Measurements from ENCODE around the gene PIAS1. TPM values are rescaled to one million over a fixed set of nuclear protein-coding genes. Genes with fewer than 3 reads are reported as not detected.
A peak's percentile ranks its signal among the peaks of the same experiment; 100 is the strongest.

PIAS1 gene
- total RNA-seq, 1 donor from 2014 or later, result 29.4 TPM

GRCh38 chr15:68059630-68060029 lies 5.5 kb downstream of the PIAS1 start:
- intact Hi-C loops (cut with micrococcal nuclease), result loop anchor here (10.0 kb wide), 4 partner anchors 55 to 535 kb away; partner anchors contain the start of genes C15orf61 and FEM1B
- no peak for DNase-seq
- Mint-ChIP-seq H3K36me3 (ENCODE audit: low read depth) (peaks cover 11% of the 10 kb centered on the region), H3K9me3 (no peaks in the 10 kb centered on the region), H3K4me3 (no peak overlapping the region), H3K27ac (no peak overlapping the region), H3K4me1 (peaks cover 35% of the 10 kb centered on the region), H3K27me3 (no peaks in the 10 kb centered on the region)

- peaks cover 8% of the 10 kb centered on the region for H3K36me3 Mint-ChIP-seq (ENCODE audit: low read depth)
- peaks cover 27% of the 10 kb centered on the region for H3K4me1 Mint-ChIP-seq
- no peak overlapping the region for H3K4me3 Mint-ChIP-seq
- no peak overlapping the region for H3K27ac Mint-ChIP-seq
- H3K9me3 Mint-ChIP-seq, result no peaks in the 10 kb centered on the region
- H3K27me3 Mint-ChIP-seq, result no peaks in the 10 kb centered on the region
- peak; percentile 1 for DNase-seq
- intact Hi-C loops (cut with micrococcal nuclease), result no loop called here
These were observed 7.1 kb downstream of the PIAS1 start for GRCh38 chr15:68061171-68061570.

GRCh38 chr15:68061602-68062001 lies 7.5 kb downstream of the PIAS1 start:
- H3K9me3 Mint-ChIP-seq, result no peaks in the 10 kb centered on the region
- H3K4me1 Mint-ChIP-seq, result peaks cover 23% of the 10 kb centered on the region
- H3K27ac Mint-ChIP-seq, result peak overlapping the region; percentile 22
- H3K27me3 Mint-ChIP-seq, result no peaks in the 10 kb centered on the region
- peak; percentile 30 for DNase-seq
- no peak overlapping the region for H3K4me3 Mint-ChIP-seq
- intact Hi-C loops (cut with micrococcal nuclease), result no loop called here
- H3K36me3 Mint-ChIP-seq (ENCODE audit: low read depth), result peaks cover 10% of the 10 kb centered on the region

DNA sequence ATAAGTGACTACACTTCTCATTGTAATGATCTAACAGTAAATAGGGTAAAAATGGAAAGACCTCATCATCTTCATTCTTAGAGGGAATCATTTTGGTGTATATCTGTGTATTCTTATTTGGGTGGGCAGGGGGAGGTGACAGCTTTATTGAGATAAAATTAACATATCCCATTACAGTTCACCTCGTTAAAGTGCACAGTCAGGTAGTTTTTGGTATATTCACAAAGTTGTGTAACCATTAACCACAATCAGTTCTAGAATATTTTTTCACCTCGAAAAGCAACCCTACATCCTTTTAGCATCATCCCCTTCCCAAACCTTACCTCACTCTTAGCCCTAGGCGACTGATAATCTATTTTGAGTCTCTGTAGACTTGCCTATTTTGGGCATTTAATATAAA lies 8.1 kb downstream of the PIAS1 start:
- peaks cover 14% of the 10 kb centered on the region for H3K36me3 Mint-ChIP-seq (ENCODE audit: low read depth)
- no peak overlapping the region for H3K4me3 Mint-ChIP-seq
- DNase-seq, result peak; percentile 20
- H3K27me3 Mint-ChIP-seq, result no peaks in the 10 kb centered on the region
- intact Hi-C loops (cut with micrococcal nuclease), result no loop called here
- no peaks in the 10 kb centered on the region for H3K9me3 Mint-ChIP-seq
- no peak overlapping the region for H3K27ac Mint-ChIP-seq
- H3K4me1 Mint-ChIP-seq, result peaks cover 19% of the 10 kb centered on the region

- no peaks in the 10 kb centered on the region for H3K27me3 Mint-ChIP-seq
- peaks cover 17% of the 10 kb centered on the region for H3K4me1 Mint-ChIP-seq
- no peaks in the 10 kb centered on the region for H3K9me3 Mint-ChIP-seq
- H3K4me3 Mint-ChIP-seq, result no peak overlapping the region
- peaks cover 17% of the 10 kb centered on the region for H3K36me3 Mint-ChIP-seq (ENCODE audit: low read depth)
- DNase-seq, result peak; percentile 6
- intact Hi-C loops (cut with micrococcal nuclease), result no loop called here
- no peak overlapping the region for H3K27ac Mint-ChIP-seq
These were observed 8.9 kb downstream of the PIAS1 start for GRCh38 chr15:68062946-68063465.

- peaks cover 17% of the 10 kb centered on the region for H3K36me3 Mint-ChIP-seq (ENCODE audit: low read depth)
- intact Hi-C loops (cut with micrococcal nuclease), result no loop called here
- DNase-seq, result peak; percentile 16
- H3K9me3 Mint-ChIP-seq, result no peaks in the 10 kb centered on the region
- no peak overlapping the region for H3K4me3 Mint-ChIP-seq
- H3K27me3 Mint-ChIP-seq, result no peaks in the 10 kb centered on the region
- no peak overlapping the region for H3K27ac Mint-ChIP-seq
- peaks cover 17% of the 10 kb centered on the region for H3K4me1 Mint-ChIP-seq
These were observed 9.5 kb downstream of the PIAS1 start for GRCh38 chr15:68063606-68064005.

DNA sequence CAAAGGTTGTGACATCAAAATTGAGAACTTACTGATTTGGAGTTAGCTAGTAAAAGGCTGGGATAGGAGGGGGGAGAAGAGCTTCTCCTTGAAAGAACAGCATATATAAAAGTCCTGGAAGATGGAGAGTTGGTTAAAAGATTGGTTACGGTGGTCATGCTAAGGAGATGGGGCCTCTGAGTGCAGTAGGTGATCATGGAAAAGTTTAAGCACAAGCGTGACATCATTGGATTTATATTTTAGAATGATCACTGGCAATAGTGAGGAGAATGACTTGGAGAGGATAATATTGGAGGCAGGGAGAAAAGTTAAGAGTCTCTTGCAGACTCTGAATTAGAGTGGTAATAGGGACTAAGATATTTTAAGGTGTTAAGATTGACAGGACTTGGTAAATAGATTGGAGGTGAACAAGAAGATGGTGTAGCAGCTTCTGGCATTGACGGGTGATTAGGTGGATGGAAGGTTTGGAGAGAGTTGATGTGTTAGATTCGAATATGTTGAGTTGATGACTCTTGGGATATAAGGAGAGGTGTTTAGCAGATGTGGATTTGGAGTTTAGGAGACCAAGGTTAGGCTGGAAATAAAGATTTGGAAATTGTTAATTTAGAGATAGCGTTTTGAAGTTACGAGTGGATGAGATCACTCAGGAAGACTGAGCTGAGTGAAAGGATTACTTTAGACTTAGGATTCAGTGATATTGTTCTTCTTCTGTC lies 19.6 kb downstream of the PIAS1 start:
- peaks cover 5% of the 10 kb centered on the region for H3K36me3 Mint-ChIP-seq (ENCODE audit: low read depth)
- intact Hi-C loops (cut with micrococcal nuclease), result no loop called here
- H3K4me1 Mint-ChIP-seq, result peaks cover 19% of the 10 kb centered on the region

GRCh38 chr15:68075764-68076385 lies 21.8 kb downstream of the PIAS1 start:
- H3K4me1 Mint-ChIP-seq, result peaks cover 17% of the 10 kb centered on the region
- H3K9me3 Mint-ChIP-seq, result no peaks in the 10 kb centered on the region
- intact Hi-C loops (cut with micrococcal nuclease), result no loop called here
- peaks cover 5% of the 10 kb centered on the region for H3K36me3 Mint-ChIP-seq (ENCODE audit: low read depth)
- H3K4me3 Mint-ChIP-seq, result no peak overlapping the region
- H3K27ac Mint-ChIP-seq, result no peak overlapping the region
- no peak for DNase-seq
- H3K27me3 Mint-ChIP-seq, result no peaks in the 10 kb centered on the region

More for the DNA sequence above, 19.6 kb downstream of the PIAS1 start:
- DNase-seq, result no peak
- Mint-ChIP-seq H3K9me3 (no peaks in the 10 kb centered on the region), H3K27me3 (no peaks in the 10 kb centered on the region), H3K27ac (peak overlapping the region; percentile 5), H3K4me3 (no peak overlapping the region)

DNA sequence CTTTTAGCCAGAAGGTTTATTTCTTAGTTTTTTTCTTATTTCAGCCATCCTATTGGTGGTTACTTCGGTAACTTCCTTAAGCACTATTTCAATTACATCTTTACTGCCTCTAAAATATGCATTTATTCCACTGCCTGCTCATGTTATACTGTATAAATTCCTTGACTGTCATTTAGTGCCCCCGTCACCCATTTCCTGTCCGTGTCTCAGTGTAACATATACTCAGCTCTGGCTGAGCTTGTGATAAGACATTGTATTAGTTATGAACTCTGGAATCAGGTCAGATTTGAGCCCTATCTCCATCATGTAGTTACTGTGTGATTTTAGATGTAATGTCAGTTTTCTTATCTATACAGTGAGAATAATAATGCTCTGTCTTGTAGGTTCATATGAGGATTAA lies 24.2 kb downstream of the PIAS1 start:
- Mint-ChIP-seq H3K4me1 (peaks cover 24% of the 10 kb centered on the region), H3K27ac (no peak overlapping the region), H3K27me3 (no peaks in the 10 kb centered on the region), H3K36me3 (ENCODE audit: low read depth) (peaks cover 5% of the 10 kb centered on the region), H3K4me3 (no peak overlapping the region), H3K9me3 (no peaks in the 10 kb centered on the region)
- DNase-seq, result no peak
- intact Hi-C loops (cut with micrococcal nuclease), result no loop called here

DNA sequence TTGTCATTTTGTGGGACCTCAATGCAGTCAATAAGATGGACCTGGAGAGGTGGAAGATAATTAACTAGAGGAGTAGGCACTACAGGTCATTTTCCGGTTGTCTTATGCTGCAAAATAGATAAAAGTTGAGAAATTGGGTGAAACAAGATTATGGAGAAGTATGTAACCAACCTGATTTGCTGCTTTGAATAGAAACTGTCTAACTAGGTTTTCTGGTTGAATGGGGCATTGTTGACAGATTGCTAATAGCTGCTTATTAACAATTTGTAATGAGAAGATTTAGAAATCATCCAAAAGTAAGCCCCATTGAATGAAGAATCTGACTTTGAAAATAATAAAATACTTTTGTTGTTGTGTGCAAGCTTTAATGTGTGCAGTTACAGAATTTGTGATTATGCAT lies 26.2 kb downstream of the PIAS1 start:
- Mint-ChIP-seq H3K4me1 (peaks cover 17% of the 10 kb centered on the region), H3K27ac (no peak overlapping the region), H3K9me3 (no peaks in the 10 kb centered on the region), H3K27me3 (no peaks in the 10 kb centered on the region), H3K36me3 (ENCODE audit: low read depth) (peaks cover 2% of the 10 kb centered on the region), H3K4me3 (no peak overlapping the region)
- DNase-seq, result no peak
- intact Hi-C loops (cut with micrococcal nuclease), result no loop called here

- H3K4me1 Mint-ChIP-seq, result peaks cover 17% of the 10 kb centered on the region
These were observed 26.7 kb downstream of the PIAS1 start for GRCh38 chr15:68080783-68081182.

GRCh38 chr15:68081869-68082505 lies 27.9 kb downstream of the PIAS1 start:
- H3K27me3 Mint-ChIP-seq, result no peaks in the 10 kb centered on the region
- H3K36me3 Mint-ChIP-seq (ENCODE audit: low read depth), result peaks cover 2% of the 10 kb centered on the region
- no peaks in the 10 kb centered on the region for H3K9me3 Mint-ChIP-seq
- H3K27ac Mint-ChIP-seq, result no peak overlapping the region
- peaks cover 14% of the 10 kb centered on the region for H3K4me1 Mint-ChIP-seq
- H3K4me3 Mint-ChIP-seq, result no peak overlapping the region
- DNase-seq, result no peak
- intact Hi-C loops (cut with micrococcal nuclease), result no loop called here

More at GRCh38 chr15:68080783-68081182, 26.7 kb downstream of the PIAS1 start:
- intact Hi-C loops (cut with micrococcal nuclease), result no loop called here
- DNase-seq, result no peak
- no peaks in the 10 kb centered on the region for H3K9me3 Mint-ChIP-seq
- no peak overlapping the region for H3K4me3 Mint-ChIP-seq
- peaks cover 2% of the 10 kb centered on the region for H3K36me3 Mint-ChIP-seq (ENCODE audit: low read depth)
- H3K27me3 Mint-ChIP-seq, result no peaks in the 10 kb centered on the region
- no peak overlapping the region for H3K27ac Mint-ChIP-seq

DNA sequence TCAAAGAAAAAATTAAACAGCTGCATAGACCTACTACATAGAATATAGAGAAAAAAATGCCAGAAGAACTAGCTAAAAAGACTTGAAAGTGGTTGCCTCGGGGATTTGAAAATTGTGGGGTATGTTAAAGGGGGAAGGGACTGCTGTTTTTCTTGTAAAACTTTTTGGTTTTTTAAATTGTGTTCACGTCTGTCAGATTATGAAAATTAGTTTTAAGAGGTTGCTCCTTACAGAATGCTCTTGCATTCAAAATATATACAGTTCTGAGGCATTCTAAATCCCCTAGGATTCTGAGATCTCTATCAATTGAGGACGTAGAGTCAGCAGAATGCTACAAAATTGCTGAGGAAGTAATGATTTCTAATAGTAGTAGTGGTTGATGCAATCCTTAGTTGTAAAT lies 28.6 kb downstream of the PIAS1 start:
- DNase-seq, result no peak
- H3K9me3 Mint-ChIP-seq, result no peaks in the 10 kb centered on the region
- H3K4me3 Mint-ChIP-seq, result no peak overlapping the region
- peaks cover 14% of the 10 kb centered on the region for H3K4me1 Mint-ChIP-seq
- peaks cover 2% of the 10 kb centered on the region for H3K36me3 Mint-ChIP-seq (ENCODE audit: low read depth)
- H3K27ac Mint-ChIP-seq, result no peak overlapping the region
- H3K27me3 Mint-ChIP-seq, result no peaks in the 10 kb centered on the region
- intact Hi-C loops (cut with micrococcal nuclease), result no loop called here

- Mint-ChIP-seq H3K9me3 (no peaks in the 10 kb centered on the region), H3K27me3 (no peaks in the 10 kb centered on the region), H3K4me3 (no peak overlapping the region), H3K27ac (no peak overlapping the region), H3K4me1 (peaks cover 14% of the 10 kb centered on the region), H3K36me3 (ENCODE audit: low read depth) (peaks cover 2% of the 10 kb centered on the region)
- intact Hi-C loops (cut with micrococcal nuclease), result no loop called here
- no peak for DNase-seq
These were observed 29.3 kb downstream of the PIAS1 start for GRCh38 chr15:68083463-68083862.
